Midbrain (tissue), 1 donor: ENCODE data around the gene VAV3.
A peak's percentile ranks its signal among the peaks of the same experiment; 100 is the strongest.

Experiments used
- DNase-seq: peaks from one replicate; lab custom pipeline; 2025; lab: John Stamatoyannopoulos, UW

The VAV3 gene

GRCh38 chr1:107532318-107532717, 432.7 kb downstream of the VAV3 start:
- no peak for DNase-seq

GRCh38 chr1:107531065-107531908, 433.7 kb downstream of the VAV3 start:
- no peak for DNase-seq

- no peak for DNase-seq
Observed at GRCh38 chr1:107530543-107530942, 434.4 kb downstream of the VAV3 start.

GRCh38 chr1:107529511-107530149, 435.4 kb downstream of the VAV3 start:
- peak; percentile 55 for DNase-seq

GRCh38 chr1:107526524-107527198, 438.3 kb downstream of the VAV3 start:
- no peak for DNase-seq

- no peak for DNase-seq
Observed at GRCh38 chr1:107525961-107526360, 439.0 kb downstream of the VAV3 start.

- no peak for DNase-seq
Observed at GRCh38 chr1:107525145-107525544, 439.8 kb downstream of the VAV3 start.

- DNase-seq = no peak
Observed at GRCh38 chr1:107524301-107524700, 440.7 kb downstream of the VAV3 start.

- DNase-seq = no peak
Observed at GRCh38 chr1:107523736-107524135, 441.2 kb downstream of the VAV3 start.

GRCh38 chr1:107523061-107523460, 441.9 kb downstream of the VAV3 start:
- DNase-seq = no peak
